Neural progenitor cell (in vitro differentiated cells): ENCODE data around the gene DLEC1.
"Not testable (repeated sequence)": the region's sequence is repeated elsewhere in the genome, so short reads cannot be mapped to it uniquely, and the experiment has no call there.

Experiments used
- CTCF ChIP-seq: fragments of 200-600 bp; sonication (generic); IDR thresholded peaks from 2 replicates; pipeline ENCODE4 v1.5.1; 2017; ENCODE audit warnings: antibody characterized with exemption, mild to moderate bottlenecking
- EZH2 ChIP-seq: fragments of 200-600 bp; sonication (generic); IDR thresholded peaks from 2 replicates; pipeline ENCODE4 v1.6.1; 2017; ENCODE audit warnings: antibody characterized with exemption, mild to moderate bottlenecking, moderate library complexity

GRCh38 chr3:38064453-38064852, 25.4 kb downstream of the DLEC1 start:
- TF ChIP-seq CTCF, EZH2: not testable (repeated sequence)
